Stimulated activated naive CD4-positive, alpha-beta T cell (primary cell): ENCODE data around the gene EFHD1.
"Not testable (repeated sequence)": the region's sequence is repeated elsewhere in the genome, so short reads cannot be mapped to it uniquely, and the experiment has no call there.

ENCODE experiments used
- DNase-seq, 6 experiments: peaks; one replicate each; lab custom pipeline; 2025; lab: John Stamatoyannopoulos, UW

Gene EFHD1

GRCh38 chr2:232621186-232621585 is 12.2 kb upstream of the EFHD1 start:
- DNase-seq: no peak

GRCh38 chr2:232622563-232622962 is 10.8 kb upstream of the EFHD1 start:
- DNase-seq: no peak

GRCh38 chr2:232623768-232624765 is 9.3 kb upstream of the EFHD1 start:
- no peak for DNase-seq

- DNase-seq: no peak
These were observed 6.8 kb upstream of the EFHD1 start for GRCh38 chr2:232626584-232626983.

- DNase-seq: no peak
These were observed 4.8 kb upstream of the EFHD1 start for GRCh38 chr2:232628466-232629128.

- no peak for DNase-seq
These were observed 4.3 kb upstream of the EFHD1 start for GRCh38 chr2:232629129-232629475.

- no peak for DNase-seq
These were observed 1.0 kb upstream of the EFHD1 start for GRCh38 chr2:232632229-232632903.

- DNase-seq: no peak
These were observed 446 bp upstream of the EFHD1 start for GRCh38 chr2:232632904-232633412.

- no peak for DNase-seq
These were observed 1.1 kb downstream of the EFHD1 start for GRCh38 chr2:232634206-232635150.

- not testable (repeated sequence) for DNase-seq
These were observed 2.0 kb downstream of the EFHD1 start for GRCh38 chr2:232635376-232635775.

GRCh38 chr2:232635820-232636219 is 2.4 kb downstream of the EFHD1 start:
- DNase-seq: no peak

GRCh38 chr2:232636788-232637420 is 3.5 kb downstream of the EFHD1 start:
- DNase-seq: no peak

- no peak for DNase-seq
These were observed 4.6 kb downstream of the EFHD1 start for GRCh38 chr2:232637866-232638583.

GRCh38 chr2:232641153-232641848 is 7.9 kb downstream of the EFHD1 start:
- no peak for DNase-seq

- no peak for DNase-seq
These were observed 9.7 kb downstream of the EFHD1 start for GRCh38 chr2:232643147-232643425.

- DNase-seq: no peak
These were observed 10.5 kb downstream of the EFHD1 start for GRCh38 chr2:232643813-232644347.

- DNase-seq: no peak
These were observed 11.7 kb downstream of the EFHD1 start for GRCh38 chr2:232645061-232645460.

GRCh38 chr2:232646726-232647125 is 13.3 kb downstream of the EFHD1 start:
- DNase-seq: no peak

GRCh38 chr2:232647261-232647660 is 13.9 kb downstream of the EFHD1 start:
- DNase-seq: no peak
